Cardiac fibroblast (primary cell): ENCODE results near the gene NLRC3.

Source experiments
- DNase-seq, 2 donors: peaks; one replicate each; pipeline versions ENCODE4 v3.0.0 to v3.0.0-alpha.2; 2010; ENCODE audit warnings: low read depth in 2 of 2
- H3K4me3 ChIP-seq, 2 donors: replicated peaks in 1 of 2; 1 replicate in 1 of 2; 2 replicates in 1 of 2; pipeline ENCODE4 v1.5.1; 2011; ENCODE audit warnings: low read depth in 2 of 2, low read length in 2 of 2, mild to moderate bottlenecking in 2 of 2, moderate library complexity in 1 of 2
- CTCF ChIP-seq: IDR thresholded peaks from one replicate; pipeline ENCODE4 v1.5.1; 2011; ENCODE audit warnings: low read depth, mild to moderate bottlenecking, low read length, inconsistent platforms

NLRC3 gene

GRCh38 chr16:3520841-3521240 lies 56.4 kb downstream of the NLRC3 start:
- no peak overlapping the region for H3K4me3 ChIP-seq
- TF ChIP-seq CTCF, result no peak
- no peak for DNase-seq

GRCh38 chr16:3520413-3520812 lies 56.8 kb downstream of the NLRC3 start:
- no peak for TF ChIP-seq CTCF
- no peak for DNase-seq
- H3K4me3 ChIP-seq, result no peak overlapping the region

- H3K4me3 ChIP-seq, result no peak overlapping the region
- no peak for TF ChIP-seq CTCF
- peak in 1 of 2 donors; percentile 34 for DNase-seq
These were observed 57.6 kb downstream of the NLRC3 start for GRCh38 chr16:3519581-3519980.

GRCh38 chr16:3518986-3519348 lies 58.2 kb downstream of the NLRC3 start:
- no peak overlapping the region for H3K4me3 ChIP-seq
- DNase-seq, result no peak
- TF ChIP-seq CTCF, result no peak

- TF ChIP-seq CTCF, result no peak
- H3K4me3 ChIP-seq, result no peak overlapping the region
- no peak for DNase-seq
These were observed 58.8 kb downstream of the NLRC3 start for GRCh38 chr16:3518292-3518985.

- TF ChIP-seq CTCF, result no peak
- no peak for DNase-seq
- no peak overlapping the region for H3K4me3 ChIP-seq
These were observed 61.3 kb downstream of the NLRC3 start for GRCh38 chr16:3515897-3516296.

GRCh38 chr16:3514621-3515020 lies 62.6 kb downstream of the NLRC3 start:
- no peak for TF ChIP-seq CTCF
- H3K4me3 ChIP-seq, result no peak overlapping the region
- DNase-seq, result peak in 1 of 2 donors; percentile 64
